Measurements from ENCODE around the gene ATP8B2.
"Not testable (repeated sequence)": the region's sequence is repeated elsewhere in the genome, so short reads cannot be mapped to it uniquely, and the experiment has no call there.

The ATP8B2 gene, protein sequence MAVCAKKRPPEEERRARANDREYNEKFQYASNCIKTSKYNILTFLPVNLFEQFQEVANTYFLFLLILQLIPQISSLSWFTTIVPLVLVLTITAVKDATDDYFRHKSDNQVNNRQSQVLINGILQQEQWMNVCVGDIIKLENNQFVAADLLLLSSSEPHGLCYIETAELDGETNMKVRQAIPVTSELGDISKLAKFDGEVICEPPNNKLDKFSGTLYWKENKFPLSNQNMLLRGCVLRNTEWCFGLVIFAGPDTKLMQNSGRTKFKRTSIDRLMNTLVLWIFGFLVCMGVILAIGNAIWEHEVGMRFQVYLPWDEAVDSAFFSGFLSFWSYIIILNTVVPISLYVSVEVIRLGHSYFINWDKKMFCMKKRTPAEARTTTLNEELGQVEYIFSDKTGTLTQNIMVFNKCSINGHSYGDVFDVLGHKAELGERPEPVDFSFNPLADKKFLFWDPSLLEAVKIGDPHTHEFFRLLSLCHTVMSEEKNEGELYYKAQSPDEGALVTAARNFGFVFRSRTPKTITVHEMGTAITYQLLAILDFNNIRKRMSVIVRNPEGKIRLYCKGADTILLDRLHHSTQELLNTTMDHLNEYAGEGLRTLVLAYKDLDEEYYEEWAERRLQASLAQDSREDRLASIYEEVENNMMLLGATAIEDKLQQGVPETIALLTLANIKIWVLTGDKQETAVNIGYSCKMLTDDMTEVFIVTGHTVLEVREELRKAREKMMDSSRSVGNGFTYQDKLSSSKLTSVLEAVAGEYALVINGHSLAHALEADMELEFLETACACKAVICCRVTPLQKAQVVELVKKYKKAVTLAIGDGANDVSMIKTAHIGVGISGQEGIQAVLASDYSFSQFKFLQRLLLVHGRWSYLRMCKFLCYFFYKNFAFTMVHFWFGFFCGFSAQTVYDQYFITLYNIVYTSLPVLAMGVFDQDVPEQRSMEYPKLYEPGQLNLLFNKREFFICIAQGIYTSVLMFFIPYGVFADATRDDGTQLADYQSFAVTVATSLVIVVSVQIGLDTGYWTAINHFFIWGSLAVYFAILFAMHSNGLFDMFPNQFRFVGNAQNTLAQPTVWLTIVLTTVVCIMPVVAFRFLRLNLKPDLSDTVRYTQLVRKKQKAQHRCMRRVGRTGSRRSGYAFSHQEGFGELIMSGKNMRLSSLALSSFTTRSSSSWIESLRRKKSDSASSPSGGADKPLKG

GRCh38 chr1:154324669-154325582, at the start of gene ATP8B2:
TSS of gene ATP8B2 (plus strand) at chr1:154325525. CDS start at chr1:154328142, 2,617 bp downstream.
- DNase-seq, result peak; percentile 93

- DNase-seq, result no peak
These were observed 48.5 kb upstream of the ATP8B2 start for GRCh38 chr1:154276797-154277196.

DNA sequence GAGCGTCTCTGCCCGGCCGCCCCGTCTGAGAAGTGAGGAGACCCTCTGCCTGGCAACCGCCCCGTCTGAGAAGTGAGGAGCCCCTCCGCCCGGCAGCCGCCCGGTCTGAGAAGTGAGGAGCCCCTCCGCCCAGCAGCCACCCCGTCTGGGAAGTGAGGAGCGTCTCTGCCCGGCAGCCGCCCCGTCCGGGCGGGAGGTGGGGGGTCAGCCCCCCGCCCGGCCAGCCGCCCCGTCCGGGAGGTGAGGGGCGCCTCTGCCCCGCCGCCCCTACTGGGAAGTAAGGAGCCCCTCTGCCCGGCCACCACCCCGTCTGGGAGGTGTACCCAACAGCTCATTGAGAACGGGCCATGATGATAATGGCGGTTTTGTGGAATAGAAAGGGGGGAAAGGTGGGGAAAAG, 37.7 kb upstream of the ATP8B2 start:
- not testable (repeated sequence) for DNase-seq

DNA sequence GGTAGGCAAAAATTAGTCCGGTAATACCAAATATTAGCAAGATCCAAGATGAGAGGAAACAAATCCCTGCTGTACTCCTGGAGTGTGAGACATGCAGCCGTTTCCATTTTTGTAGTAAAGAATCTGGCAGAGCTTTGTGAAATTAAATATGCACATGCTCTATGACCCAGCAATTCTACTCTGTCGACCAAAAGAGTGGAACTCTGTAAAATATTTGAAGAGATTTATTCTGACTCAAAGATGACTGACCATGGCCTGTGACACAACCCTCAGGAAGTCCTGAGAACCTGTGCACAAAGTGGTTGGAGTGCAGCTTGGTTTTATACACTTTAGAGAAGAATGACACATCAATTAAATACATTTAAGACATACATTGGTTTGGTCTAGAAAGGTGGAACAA, 36.7 kb upstream of the ATP8B2 start:
- no peak for DNase-seq

GRCh38 chr1:154290921-154291320, 34.4 kb upstream of the ATP8B2 start:
- no peak for DNase-seq

DNA sequence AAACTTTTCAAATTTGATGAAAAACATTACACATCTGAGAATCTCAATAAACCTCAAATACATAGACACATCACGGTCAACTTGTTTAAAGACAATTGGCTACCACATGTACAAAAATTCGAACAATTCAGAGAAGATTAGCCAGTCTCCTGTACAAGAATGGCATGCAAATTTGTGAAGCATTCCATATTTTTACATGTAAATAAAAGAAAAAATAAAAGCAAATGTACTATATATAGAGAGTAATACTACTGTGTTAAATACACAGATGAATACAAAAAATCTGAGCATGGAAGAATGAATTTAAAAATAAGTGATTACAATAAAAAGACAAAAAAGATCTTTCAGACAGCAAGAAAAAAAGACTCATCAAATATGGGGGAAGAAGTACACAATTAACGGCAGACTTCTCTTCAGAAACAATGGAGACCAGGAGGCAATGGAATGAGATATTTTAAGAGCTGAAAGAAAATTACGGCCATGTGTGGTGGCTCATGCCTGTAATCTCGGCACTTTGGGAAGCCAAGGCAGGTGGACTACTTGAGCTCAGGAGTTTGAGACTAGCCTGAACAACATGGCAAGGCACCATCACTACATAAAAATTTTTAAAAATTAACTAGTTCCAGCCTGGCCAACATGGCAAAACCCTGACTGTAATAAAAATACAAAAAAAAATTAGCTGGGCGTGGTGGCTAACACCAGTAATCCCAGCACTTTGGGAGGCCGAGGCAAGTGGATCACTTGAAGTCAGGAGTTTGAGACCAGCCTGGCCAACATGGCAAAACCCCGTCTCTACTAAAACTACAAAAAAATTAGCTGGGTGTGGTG, 29.7 kb upstream of the ATP8B2 start:
- no peak for DNase-seq

DNA sequence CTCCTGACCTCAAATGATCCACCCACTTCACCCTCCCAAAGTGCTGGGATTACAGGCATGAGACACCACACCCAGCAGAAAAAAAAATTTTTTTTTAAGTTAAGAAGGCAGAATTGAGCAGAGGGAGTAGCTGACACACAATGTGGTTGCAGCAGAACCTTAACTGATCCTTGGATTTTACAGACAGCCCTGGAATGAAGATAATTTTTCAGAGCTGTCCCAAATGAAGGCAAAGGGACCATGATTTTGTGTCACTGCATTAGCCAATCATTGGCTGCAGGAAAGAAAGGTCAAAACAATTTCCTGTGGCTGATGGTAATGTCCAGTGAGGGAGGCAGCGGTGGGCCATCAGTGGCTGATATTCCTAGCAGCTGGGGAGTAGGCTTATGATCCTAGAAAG, 23.7 kb upstream of the ATP8B2 start:
- no peak for DNase-seq

- no peak for DNase-seq
These were observed 20.5 kb upstream of the ATP8B2 start for GRCh38 chr1:154304664-154305337.

GRCh38 chr1:154306151-154306550, 19.2 kb upstream of the ATP8B2 start:
- DNase-seq, result no peak

DNA sequence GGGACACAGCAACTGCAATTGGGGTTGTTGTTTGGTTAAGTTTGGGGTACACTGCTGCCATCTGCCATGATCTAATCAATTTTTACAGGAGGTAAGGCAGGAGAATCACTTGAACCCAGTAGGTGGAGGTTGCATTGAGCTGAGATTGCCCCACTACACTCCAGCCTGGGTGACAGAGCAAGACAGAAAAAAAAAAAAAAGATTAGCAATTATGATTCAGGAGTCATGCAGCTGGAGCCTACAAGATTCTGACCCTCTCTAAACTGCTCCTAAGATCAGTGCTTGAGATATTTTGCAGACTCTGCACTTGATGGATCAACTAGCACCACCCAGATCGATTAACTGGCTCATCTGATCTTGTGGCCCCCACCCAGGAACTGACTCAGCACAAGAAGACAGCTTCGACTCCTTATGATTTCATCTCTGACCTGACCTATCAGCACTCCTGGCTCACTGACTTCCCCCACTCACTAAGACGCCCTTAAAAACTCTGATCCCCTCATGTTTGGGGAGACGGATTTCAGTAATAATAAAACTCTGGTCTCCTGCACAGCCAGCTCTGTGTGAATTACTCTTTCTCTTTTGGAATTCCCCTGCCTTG, 17.6 kb upstream of the ATP8B2 start:
- DNase-seq, result not testable (repeated sequence)

- not testable (repeated sequence) for DNase-seq
These were observed 16.2 kb upstream of the ATP8B2 start for GRCh38 chr1:154309136-154309535.

GRCh38 chr1:154312229-154313065, 12.9 kb upstream of the ATP8B2 start:
- DNase-seq, result not testable (repeated sequence)

DNA sequence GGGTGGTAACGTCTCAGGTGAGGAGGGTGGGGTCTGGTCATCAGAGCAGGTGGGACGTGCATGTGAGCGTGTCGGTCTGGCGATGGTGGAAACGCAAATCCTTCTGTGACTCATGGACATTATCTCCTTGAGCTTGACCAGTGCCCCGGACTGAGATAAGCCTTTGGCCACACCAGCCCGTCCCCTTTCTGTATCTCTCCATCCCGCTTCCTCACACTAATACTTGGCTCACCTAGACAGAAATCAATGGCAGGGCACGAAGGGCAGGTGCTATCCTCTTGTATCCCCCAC, 12.3 kb upstream of the ATP8B2 start:
- no peak for DNase-seq

DNA sequence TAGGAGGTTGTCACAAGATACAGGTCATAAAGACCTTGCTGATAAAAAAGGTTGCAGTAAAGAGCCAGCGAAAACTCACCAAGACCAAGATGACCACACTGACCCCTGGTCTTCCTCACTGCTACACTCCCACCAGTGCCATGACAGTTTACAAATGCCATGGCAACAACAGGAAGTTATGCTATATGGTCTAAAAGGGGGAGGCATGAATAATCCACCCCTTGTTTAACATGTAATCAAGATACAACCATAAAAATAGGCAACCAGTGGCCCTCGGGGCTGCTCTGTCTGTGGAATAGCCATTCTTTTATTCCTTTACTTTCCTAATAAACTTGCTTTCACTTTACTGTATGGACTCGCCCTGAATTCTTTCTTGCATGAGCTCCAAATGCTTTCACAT, 11.1 kb upstream of the ATP8B2 start:
- DNase-seq, result not testable (repeated sequence)

DNA sequence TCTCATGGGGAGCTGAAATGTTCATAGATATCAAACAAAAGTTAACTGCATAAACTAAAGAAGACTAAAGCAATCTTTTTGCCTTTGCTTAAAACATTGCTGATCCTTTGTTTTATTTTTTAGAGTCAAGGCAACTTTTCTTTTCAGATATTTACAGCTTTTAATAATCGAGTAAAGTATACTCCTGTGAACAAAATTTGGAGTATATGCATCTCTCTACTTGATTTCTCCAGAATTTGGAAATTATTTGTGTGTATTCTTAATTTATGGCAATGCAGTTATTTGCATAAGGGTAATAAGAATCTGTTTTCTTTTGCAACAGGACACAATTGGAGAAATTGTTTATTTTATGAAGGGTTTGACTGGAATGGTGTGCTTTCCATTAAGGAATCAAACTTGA, 8.6 kb upstream of the ATP8B2 start:
- no peak for DNase-seq

DNA sequence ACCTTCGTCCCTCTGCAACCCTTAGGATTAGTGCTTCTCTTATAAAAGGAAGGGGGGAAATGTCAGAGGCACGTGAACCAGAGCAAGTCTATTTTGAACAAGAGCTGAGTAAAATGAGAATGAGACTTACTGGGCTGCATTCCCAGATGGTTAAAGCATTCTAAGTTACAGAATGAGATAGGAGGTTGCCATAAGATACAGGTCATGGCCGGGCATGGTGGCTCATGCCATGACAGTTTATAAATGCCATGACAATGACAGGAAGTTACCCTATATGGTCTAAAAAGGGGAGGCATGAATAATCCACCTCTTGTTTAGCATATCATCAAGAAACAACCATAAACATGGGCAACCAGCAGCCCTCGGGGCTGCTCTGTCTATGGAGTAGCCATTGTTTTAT, 6.9 kb upstream of the ATP8B2 start:
- no peak for DNase-seq

GRCh38 chr1:154320882-154321608, 4.3 kb upstream of the ATP8B2 start, which contains the start of gene AQP10:
TSS of gene AQP10 (plus strand) at chr1:154321093. CDS start at chr1:154321156, 63 bp downstream.
- no peak for DNase-seq

- DNase-seq, result not testable (repeated sequence)
These were observed 3.8 kb upstream of the ATP8B2 start for GRCh38 chr1:154321609-154321934.

DNA sequence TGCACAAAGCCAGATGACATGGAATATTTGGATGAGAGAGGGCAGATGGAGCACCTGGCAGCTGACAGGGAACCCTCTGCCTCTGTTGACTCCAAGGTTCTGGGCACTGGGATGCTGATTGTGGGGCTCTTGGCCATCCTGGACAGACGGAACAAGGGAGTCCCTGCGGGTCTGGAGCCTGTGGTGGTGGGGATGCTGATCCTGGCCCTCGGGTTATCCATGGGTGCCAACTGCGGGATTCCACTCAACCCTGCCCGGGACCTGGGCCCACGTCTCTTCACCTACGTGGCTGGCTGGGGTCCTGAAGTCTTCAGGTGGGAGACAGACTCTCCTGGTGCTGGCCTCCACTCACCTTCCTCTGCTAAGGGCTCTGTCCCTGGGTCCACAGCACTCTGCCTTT, 1.8 kb upstream of the ATP8B2 start:
- DNase-seq, result no peak

Measured in right hindlimb (tissue), 1 donor.